ENCODE measurements around the gene CBFA2T3.
"Not testable (repeated sequence)": the region's sequence is repeated elsewhere in the genome, so short reads cannot be mapped to it uniquely, and the experiment has no call there.

DNA sequence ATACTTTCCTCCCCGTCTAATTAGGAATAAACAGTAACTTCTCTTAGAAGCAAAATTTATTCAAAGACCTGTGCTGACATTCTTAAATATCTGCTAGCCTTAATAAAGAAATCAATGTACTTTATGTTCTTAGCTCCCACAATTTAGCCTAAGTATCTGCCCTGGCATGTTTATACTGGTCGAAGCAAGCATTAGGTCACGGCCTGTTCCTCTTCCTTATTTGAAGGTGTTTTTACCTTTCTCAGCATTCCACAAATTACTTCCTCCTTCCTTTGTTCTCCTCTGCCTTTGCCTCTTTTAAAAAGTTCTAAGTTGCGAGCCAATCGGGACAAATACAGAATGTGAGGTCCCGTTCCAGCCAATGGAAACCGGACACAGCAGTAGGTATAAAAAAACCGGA lies 58.1 kb downstream of the CBFA2T3 start:
- not testable (repeated sequence) for TF ChIP-seq KDM1A (IDR thresholded peaks at IDR 0.05; ENCODE audit: borderline replicate concordance, low read length); RAD21 (IDR thresholded peaks at IDR 0.05 in 1 of 2, conservative IDR thresholded peaks at IDR 0.05 in 1 of 2; ENCODE audit: low read depth in 2 of 2, low read length in 2 of 2); BRCA1 (IDR thresholded peaks at IDR 0.05; ENCODE audit: low read depth, low read length); CHD2 (IDR thresholded peaks at IDR 0.05; ENCODE audit: low read length)
- TF ChIP-seq, protein P1, sequence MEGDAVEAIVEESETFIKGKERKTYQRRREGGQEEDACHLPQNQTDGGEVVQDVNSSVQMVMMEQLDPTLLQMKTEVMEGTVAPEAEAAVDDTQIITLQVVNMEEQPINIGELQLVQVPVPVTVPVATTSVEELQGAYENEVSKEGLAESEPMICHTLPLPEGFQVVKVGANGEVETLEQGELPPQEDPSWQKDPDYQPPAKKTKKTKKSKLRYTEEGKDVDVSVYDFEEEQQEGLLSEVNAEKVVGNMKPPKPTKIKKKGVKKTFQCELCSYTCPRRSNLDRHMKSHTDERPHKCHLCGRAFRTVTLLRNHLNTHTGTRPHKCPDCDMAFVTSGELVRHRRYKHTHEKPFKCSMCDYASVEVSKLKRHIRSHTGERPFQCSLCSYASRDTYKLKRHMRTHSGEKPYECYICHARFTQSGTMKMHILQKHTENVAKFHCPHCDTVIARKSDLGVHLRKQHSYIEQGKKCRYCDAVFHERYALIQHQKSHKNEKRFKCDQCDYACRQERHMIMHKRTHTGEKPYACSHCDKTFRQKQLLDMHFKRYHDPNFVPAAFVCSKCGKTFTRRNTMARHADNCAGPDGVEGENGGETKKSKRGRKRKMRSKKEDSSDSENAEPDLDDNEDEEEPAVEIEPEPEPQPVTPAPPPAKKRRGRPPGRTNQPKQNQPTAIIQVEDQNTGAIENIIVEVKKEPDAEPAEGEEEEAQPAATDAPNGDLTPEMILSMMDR (IDR thresholded peaks at IDR 0.05; ENCODE audit: control extremely low read depth in 1 of 3, insufficient read depth in 1 of 3, low read depth in 1 of 3, low read length in 3 of 3), result not testable (repeated sequence)
